ENCODE measurements around the gene ZNF222.

Gene ZNF222

DNA sequence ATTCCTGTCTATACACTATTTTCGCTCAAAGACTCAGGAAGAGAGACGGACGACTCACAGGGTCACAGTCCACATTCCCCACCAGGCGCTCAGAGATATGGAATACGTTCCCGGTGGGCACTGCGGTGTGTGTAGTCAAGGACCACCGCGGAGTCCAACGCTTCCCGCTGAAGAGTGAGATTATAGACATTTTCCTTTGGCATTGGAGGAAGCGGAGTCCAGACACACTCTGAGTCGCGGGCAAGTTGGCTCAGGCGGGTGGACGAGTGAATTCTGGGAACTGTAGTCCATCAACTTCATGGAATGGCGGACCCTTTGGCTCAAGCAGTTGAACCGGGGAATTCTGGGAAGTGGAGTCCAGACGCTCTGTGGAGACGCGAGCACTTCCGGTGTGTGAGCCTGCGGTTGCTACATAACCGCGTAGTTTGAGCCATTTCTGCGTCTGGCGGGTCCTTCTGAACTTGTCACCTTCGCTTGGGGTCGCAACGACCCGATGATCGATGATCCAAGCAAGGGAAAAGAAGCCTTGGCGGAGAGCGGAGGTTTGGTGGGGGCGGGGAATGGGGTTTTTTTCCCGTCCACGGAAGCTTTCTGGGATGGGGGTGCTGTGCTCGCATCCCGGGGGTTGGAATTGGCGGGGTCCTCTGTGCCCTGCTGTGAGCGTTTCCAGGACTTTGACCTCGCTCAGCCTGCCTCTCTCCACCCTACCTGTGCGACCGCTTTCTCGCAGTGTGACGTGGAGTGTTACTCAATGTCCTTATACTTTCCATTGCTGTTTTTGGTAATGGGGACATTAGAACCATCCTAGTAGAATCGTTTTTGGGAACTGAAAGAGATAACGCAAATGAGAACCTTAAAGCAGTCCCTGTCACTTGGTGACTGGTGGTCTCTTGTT, 22.4 kb upstream of the ZNF222 start, which contains the start of gene ZNF230:
ZNF230 (plus strand) TSS at position 392 of the 895 bp plus-strand sequence. CDS start 4,122 bp downstream, outside the sequence.
- H3K27ac ChIP-seq (ENCODE audit: low read length): peak within 1 kb of the TSS; percentile 79
- no peaks in the 10 kb centered on the region for H4K20me1 ChIP-seq (ENCODE audit: insufficient read depth, low read length)
- H3K4me1 ChIP-seq (ENCODE audit: low read length): peaks cover 11% of the 10 kb centered on the region
- peak within 1 kb of the TSS; percentile 93 for H3K4me2 ChIP-seq (ENCODE audit: low read length)
- TF ChIP-seq, protein P1, sequence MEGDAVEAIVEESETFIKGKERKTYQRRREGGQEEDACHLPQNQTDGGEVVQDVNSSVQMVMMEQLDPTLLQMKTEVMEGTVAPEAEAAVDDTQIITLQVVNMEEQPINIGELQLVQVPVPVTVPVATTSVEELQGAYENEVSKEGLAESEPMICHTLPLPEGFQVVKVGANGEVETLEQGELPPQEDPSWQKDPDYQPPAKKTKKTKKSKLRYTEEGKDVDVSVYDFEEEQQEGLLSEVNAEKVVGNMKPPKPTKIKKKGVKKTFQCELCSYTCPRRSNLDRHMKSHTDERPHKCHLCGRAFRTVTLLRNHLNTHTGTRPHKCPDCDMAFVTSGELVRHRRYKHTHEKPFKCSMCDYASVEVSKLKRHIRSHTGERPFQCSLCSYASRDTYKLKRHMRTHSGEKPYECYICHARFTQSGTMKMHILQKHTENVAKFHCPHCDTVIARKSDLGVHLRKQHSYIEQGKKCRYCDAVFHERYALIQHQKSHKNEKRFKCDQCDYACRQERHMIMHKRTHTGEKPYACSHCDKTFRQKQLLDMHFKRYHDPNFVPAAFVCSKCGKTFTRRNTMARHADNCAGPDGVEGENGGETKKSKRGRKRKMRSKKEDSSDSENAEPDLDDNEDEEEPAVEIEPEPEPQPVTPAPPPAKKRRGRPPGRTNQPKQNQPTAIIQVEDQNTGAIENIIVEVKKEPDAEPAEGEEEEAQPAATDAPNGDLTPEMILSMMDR (IDR thresholded peaks at IDR 0.05; ENCODE audit: low read depth, low read length): no peak
- TF ChIP-seq EZH2phosphoT487 (IDR thresholded peaks at IDR 0.05; ENCODE audit: low read depth): no peak
- H3K9ac ChIP-seq (ENCODE audit: low read length): peak within 1 kb of the TSS; percentile 95
- H3K9me3 ChIP-seq (ENCODE audit: insufficient read depth, low read length): peaks cover 7% of the 10 kb centered on the region
- peak within 1 kb of the TSS; percentile 100 for H2AFZ ChIP-seq (ENCODE audit: low read depth, low read length)
- H3K27me3 ChIP-seq (ENCODE audit: low read depth, low read length): no peaks in the 10 kb centered on the region
- H3K4me3 ChIP-seq (ENCODE audit: low read length): peak within 1 kb of the TSS; percentile 93
- H3K36me3 ChIP-seq (replicated peaks; ENCODE audit: low read depth, low read length): peaks cover 22% of the 10 kb centered on the region
- peaks cover 13% of the 10 kb centered on the region for H3K79me2 ChIP-seq (ENCODE audit: low read length)

DNA sequence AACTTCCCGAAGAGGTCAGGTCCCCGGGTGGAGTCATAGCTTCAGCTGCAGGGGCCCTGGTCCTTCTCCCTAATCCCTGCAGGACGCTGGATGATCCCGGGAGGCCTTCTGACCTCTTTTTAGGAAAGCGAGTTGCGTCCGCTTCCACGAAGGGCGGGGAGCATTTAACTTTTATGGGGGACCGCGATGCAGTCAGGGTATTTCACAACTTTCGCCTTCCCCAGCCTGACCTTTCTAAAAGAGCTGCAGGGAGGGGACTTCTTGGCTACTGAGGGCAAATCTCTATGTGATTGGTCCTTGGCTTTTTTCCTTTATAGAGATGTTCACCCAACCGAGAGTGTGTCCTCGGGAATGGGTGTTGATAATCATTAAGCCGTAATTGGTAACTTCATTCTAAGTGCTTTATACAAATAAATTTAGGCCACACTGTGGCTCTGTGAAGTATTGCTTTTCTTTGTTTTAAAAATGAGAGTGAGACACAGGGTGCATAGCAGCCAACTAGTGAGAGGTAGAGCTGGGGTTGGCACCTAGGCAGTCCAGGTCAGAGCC, 21.6 kb upstream of the ZNF222 start:
- H3K9ac ChIP-seq (ENCODE audit: low read length): peak overlapping the region; percentile 95
- H3K4me1 ChIP-seq (ENCODE audit: low read length): peaks cover 11% of the 10 kb centered on the region
- H3K4me3 ChIP-seq (ENCODE audit: low read length): peak overlapping the region; percentile 93
- H3K27ac ChIP-seq (ENCODE audit: low read length): peak overlapping the region; percentile 79
- peak overlapping the region; percentile 93 for H3K4me2 ChIP-seq (ENCODE audit: low read length)
- H4K20me1 ChIP-seq (ENCODE audit: insufficient read depth, low read length): no peaks in the 10 kb centered on the region
- peak overlapping the region; percentile 100 for H2AFZ ChIP-seq (ENCODE audit: low read depth, low read length)
- peaks cover 13% of the 10 kb centered on the region for H3K79me2 ChIP-seq (ENCODE audit: low read length)
- peaks cover 29% of the 10 kb centered on the region for H3K36me3 ChIP-seq (replicated peaks; ENCODE audit: low read depth, low read length)
- no peaks in the 10 kb centered on the region for H3K27me3 ChIP-seq (ENCODE audit: low read depth, low read length)
- no peak for TF ChIP-seq EZH2phosphoT487 (IDR thresholded peaks at IDR 0.05; ENCODE audit: low read depth)
- TF ChIP-seq, protein P1 (IDR thresholded peaks at IDR 0.05; ENCODE audit: low read depth, low read length): peak; percentile 23
- peaks cover 12% of the 10 kb centered on the region for H3K9me3 ChIP-seq (ENCODE audit: insufficient read depth, low read length)

DNA sequence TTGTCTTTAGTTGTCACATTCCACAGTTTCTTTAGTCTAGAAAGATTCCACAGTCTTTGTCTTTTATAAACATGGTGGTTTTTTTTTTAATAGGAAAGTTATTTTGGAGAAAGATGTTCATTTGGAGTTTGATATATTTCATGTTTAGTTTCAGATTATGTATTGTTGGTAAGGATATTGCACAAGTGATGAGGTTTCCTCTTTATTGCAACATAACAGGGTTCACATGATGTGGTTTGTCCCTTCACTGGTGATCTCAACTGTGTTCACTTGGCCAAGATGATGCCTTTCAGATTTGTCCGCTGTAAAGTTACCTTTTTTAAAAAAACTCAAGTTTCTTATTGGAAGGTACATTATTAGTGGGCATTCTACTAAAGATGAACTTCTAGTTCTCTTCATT, 19.2 kb upstream of the ZNF222 start:
- TF ChIP-seq EZH2phosphoT487 (IDR thresholded peaks at IDR 0.05; ENCODE audit: low read depth): no peak
- TF ChIP-seq, protein P1 (IDR thresholded peaks at IDR 0.05; ENCODE audit: low read depth, low read length): no peak
- Histone ChIP-seq H3K9ac (ENCODE audit: low read length) (no peak overlapping the region), H3K4me2 (ENCODE audit: low read length) (no peak overlapping the region), H3K36me3 (replicated peaks; ENCODE audit: low read depth, low read length) (peaks cover 53% of the 10 kb centered on the region), H3K27ac (ENCODE audit: low read length) (no peak overlapping the region), H3K79me2 (ENCODE audit: low read length) (peaks cover 13% of the 10 kb centered on the region), H2AFZ (ENCODE audit: low read depth, low read length) (no peak overlapping the region), H3K9me3 (ENCODE audit: insufficient read depth, low read length) (peaks cover 30% of the 10 kb centered on the region), H4K20me1 (ENCODE audit: insufficient read depth, low read length) (no peaks in the 10 kb centered on the region), H3K27me3 (ENCODE audit: low read depth, low read length) (no peaks in the 10 kb centered on the region), H3K4me1 (ENCODE audit: low read length) (peaks cover 11% of the 10 kb centered on the region), H3K4me3 (ENCODE audit: low read length) (no peak overlapping the region)

DNA sequence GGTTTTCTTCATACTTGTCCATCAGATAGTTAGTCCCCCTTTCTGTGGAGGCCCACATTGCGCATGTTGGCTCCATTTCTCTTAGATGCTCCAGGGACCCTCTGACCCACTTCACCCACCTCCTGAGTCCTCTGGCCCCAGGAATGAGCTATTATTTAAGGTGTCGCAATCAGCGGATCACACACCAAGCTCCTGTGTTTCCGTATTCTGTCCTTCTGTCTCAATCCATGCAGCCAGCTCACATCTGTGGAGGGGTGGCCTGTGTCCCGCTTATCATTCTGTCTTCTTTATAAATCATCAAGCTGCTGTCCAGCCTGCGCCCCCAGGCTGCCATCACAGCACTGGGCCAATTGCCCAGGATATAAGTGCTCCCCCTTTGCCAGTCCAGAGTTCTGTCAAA, 17.7 kb upstream of the ZNF222 start:
- Histone ChIP-seq H3K9me3 (ENCODE audit: insufficient read depth, low read length) (peaks cover 41% of the 10 kb centered on the region), H3K79me2 (ENCODE audit: low read length) (peaks cover 13% of the 10 kb centered on the region), H3K36me3 (replicated peaks; ENCODE audit: low read depth, low read length) (peaks cover 68% of the 10 kb centered on the region), H3K9ac (ENCODE audit: low read length) (no peak overlapping the region), H3K27ac (ENCODE audit: low read length) (no peak overlapping the region), H3K4me1 (ENCODE audit: low read length) (peaks cover 6% of the 10 kb centered on the region), H2AFZ (ENCODE audit: low read depth, low read length) (no peak overlapping the region), H4K20me1 (ENCODE audit: insufficient read depth, low read length) (no peaks in the 10 kb centered on the region), H3K27me3 (ENCODE audit: low read depth, low read length) (no peaks in the 10 kb centered on the region), H3K4me2 (ENCODE audit: low read length) (no peak overlapping the region), H3K4me3 (ENCODE audit: low read length) (no peak overlapping the region)
- TF ChIP-seq, protein P1 (IDR thresholded peaks at IDR 0.05; ENCODE audit: low read depth, low read length): no peak
- no peak for TF ChIP-seq EZH2phosphoT487 (IDR thresholded peaks at IDR 0.05; ENCODE audit: low read depth)

Data from OCI-LY3 (cell line).